H1 (cell line): ENCODE measurements around the gene IFITM10.

Experiments
- EP300 ChIP-seq, 2 experiments: IDR thresholded peaks; 1 replicate in 1 of 2; 2 replicates in 1 of 2; pipeline ENCODE4 v1.6.1; 2011 to 2012; ENCODE audit warnings: low read depth in 2 of 2, low read length in 2 of 2, mild to moderate bottlenecking in 2 of 2, borderline replicate concordance in 1 of 2, inconsistent platforms in 1 of 2, moderate library complexity in 1 of 2
- MAX ChIP-seq: IDR thresholded peaks from 2 replicates; pipeline ENCODE4 v1.6.1; 2012; ENCODE audit warnings: inconsistent platforms
- POLR2A ChIP-seq, 2 experiments: IDR thresholded peaks; 1 replicate in 1 of 2; 2 replicates in 1 of 2; pipeline ENCODE4 v1.6.1; 2011; ENCODE audit warnings: low read depth in 2 of 2, low read length in 2 of 2, mild to moderate bottlenecking in 2 of 2; ENCODE audit errors: control extremely low read depth in 1 of 2
- POLR2AphosphoS5 ChIP-seq: IDR thresholded peaks from 2 replicates; pipeline ENCODE4 v1.6.1; 2011; ENCODE audit warnings: low read depth, low read length
- SP2 ChIP-seq: IDR thresholded peaks from 2 replicates; pipeline ENCODE4 v1.6.1; 2012; ENCODE audit warnings: mild to moderate bottlenecking, low read length, inconsistent platforms
- YY1 ChIP-seq: IDR thresholded peaks from 2 replicates; pipeline ENCODE4 v1.6.1; 2011; ENCODE audit warnings: low read depth, mild to moderate bottlenecking, low read length
- TF ChIP-seq, protein P1 (sequence below), 3 experiments: IDR thresholded peaks; 1 replicate in 2 of 3; 2 replicates in 1 of 3; pipeline versions ENCODE4 v1.5.1 to v1.6.1; 2011; ENCODE audit warnings: low read length in 3 of 3, mild to moderate bottlenecking in 3 of 3, inconsistent platforms in 2 of 3, low read depth in 1 of 3, moderate library complexity in 1 of 3; ENCODE audit not compliant: insufficient read depth in 1 of 3; ENCODE audit errors: control extremely low read depth in 1 of 3
- TF ChIP-seq, protein P2 (sequence below): IDR thresholded peaks from 2 replicates; pipeline ENCODE4 v1.6.1; 2011; ENCODE audit warnings: low read depth, mild to moderate bottlenecking, low read length; ENCODE audit not compliant: insufficient read depth

DNA sequence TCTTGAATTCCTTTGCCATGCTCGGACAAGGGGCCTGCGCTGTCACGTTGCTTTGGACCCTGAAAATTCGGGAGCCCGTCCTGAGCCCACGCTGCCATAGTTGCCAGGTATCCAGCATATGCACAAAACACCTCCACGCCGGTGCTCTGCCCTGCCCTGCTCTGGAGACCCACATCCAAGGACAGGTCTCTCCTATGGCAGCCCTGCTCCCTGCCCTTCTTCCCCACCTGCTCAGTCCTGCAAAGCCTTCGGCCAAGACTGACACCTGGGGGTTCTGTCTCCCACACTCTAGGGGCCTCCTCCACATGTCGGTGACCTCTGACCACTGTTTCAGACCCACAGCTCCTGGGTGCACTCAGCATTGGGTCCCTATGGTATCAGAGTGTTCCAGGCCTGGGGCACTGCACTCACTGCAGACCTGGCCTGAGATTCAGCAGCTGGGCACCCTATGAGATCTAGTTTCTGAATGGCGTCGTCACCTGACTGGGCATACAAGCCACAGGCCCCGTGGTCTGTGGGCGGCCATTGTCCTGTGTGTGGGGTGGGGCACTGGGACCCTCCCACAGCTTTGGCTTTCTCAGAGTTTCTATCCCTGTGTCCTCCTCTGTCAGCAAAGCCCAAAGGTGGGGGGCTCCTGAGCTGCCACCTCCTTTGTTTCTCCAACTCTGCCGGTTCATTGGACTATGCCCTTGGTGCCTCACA, 55.4 kb downstream of the IFITM10 start:
- TF ChIP-seq SP2, result no peak
- TF ChIP-seq MAX, result no peak
- TF ChIP-seq EP300 (IDR thresholded peaks at IDR 0.05; ENCODE audit: borderline replicate concordance in 1 of 2, low read depth in 2 of 2, low read length in 2 of 2), result no peak
- TF ChIP-seq, protein P1, sequence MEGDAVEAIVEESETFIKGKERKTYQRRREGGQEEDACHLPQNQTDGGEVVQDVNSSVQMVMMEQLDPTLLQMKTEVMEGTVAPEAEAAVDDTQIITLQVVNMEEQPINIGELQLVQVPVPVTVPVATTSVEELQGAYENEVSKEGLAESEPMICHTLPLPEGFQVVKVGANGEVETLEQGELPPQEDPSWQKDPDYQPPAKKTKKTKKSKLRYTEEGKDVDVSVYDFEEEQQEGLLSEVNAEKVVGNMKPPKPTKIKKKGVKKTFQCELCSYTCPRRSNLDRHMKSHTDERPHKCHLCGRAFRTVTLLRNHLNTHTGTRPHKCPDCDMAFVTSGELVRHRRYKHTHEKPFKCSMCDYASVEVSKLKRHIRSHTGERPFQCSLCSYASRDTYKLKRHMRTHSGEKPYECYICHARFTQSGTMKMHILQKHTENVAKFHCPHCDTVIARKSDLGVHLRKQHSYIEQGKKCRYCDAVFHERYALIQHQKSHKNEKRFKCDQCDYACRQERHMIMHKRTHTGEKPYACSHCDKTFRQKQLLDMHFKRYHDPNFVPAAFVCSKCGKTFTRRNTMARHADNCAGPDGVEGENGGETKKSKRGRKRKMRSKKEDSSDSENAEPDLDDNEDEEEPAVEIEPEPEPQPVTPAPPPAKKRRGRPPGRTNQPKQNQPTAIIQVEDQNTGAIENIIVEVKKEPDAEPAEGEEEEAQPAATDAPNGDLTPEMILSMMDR (IDR thresholded peaks at IDR 0.05; ENCODE audit: control extremely low read depth in 1 of 3, insufficient read depth in 1 of 3, low read depth in 1 of 3, low read length in 3 of 3), result no peak
- TF ChIP-seq POLR2A (IDR thresholded peaks at IDR 0.05; ENCODE audit: control extremely low read depth in 1 of 2, low read depth in 2 of 2, low read length in 2 of 2), result no peak
- TF ChIP-seq POLR2AphosphoS5, result no peak
- TF ChIP-seq, protein P2, sequence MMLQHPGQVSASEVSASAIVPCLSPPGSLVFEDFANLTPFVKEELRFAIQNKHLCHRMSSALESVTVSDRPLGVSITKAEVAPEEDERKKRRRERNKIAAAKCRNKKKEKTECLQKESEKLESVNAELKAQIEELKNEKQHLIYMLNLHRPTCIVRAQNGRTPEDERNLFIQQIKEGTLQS, result no peak
- no peak for TF ChIP-seq YY1
